Neural cell (in vitro differentiated cells): Measurements from ENCODE around the gene TRMT2A. TPM values are rescaled to one million over a fixed set of nuclear protein-coding genes. Genes with fewer than 3 reads are reported as not detected.

Experiments used
- H2AFZ ChIP-seq: fragments of 200-600, 300-800 bp; sonication (generic), shearing (Covaris generic); 2 replicates; pipeline ENCODE4 v1.6.0; 2014; ENCODE audit warnings: low read depth, mild to moderate bottlenecking, antibody characterized with exemption, low read length, moderate library complexity
- H3F3A ChIP-seq: fragments of 200-600 bp; shearing (Covaris generic); 2 replicates; pipeline ENCODE4 v1.6.1; 2016; ENCODE audit warnings: mild to moderate bottlenecking, moderate library complexity, mixed read lengths, antibody characterized with exemption, low read length; ENCODE audit not compliant: insufficient read depth, poor library complexity, severe bottlenecking
- H3K27ac ChIP-seq: fragments of 200-600, 300-800 bp; sonication (generic), shearing (Covaris generic); 2 replicates; pipeline ENCODE4 v1.5.1; 2014; ENCODE audit warnings: mild to moderate bottlenecking, low read length, moderate library complexity
- H3K27me3 ChIP-seq: fragments of 300-800, 200-600 bp; sonication (generic), shearing (Covaris generic); 2 replicates; pipeline ENCODE4 v1.6.0; 2014; ENCODE audit warnings: mild to moderate bottlenecking, low read depth, low read length, moderate library complexity; ENCODE audit not compliant: insufficient read depth
- H3K36me3 ChIP-seq: fragments of 300-800, 200-600 bp; sonication (generic), shearing (Covaris generic); 2 replicates; pipeline ENCODE4 v1.5.1; 2014; ENCODE audit warnings: mild to moderate bottlenecking, antibody characterized with exemption, low read length, moderate library complexity; ENCODE audit not compliant: insufficient read depth
- H3K4me2 ChIP-seq: fragments of 300-800, 200-600 bp; sonication (generic), shearing (Covaris generic); 2 replicates; pipeline ENCODE4 v1.6.0; 2014; ENCODE audit warnings: mild to moderate bottlenecking, low read length
- H3K4me3 ChIP-seq: fragments of 300-800, 200-600 bp; sonication (generic), shearing (Covaris generic); 2 replicates; pipeline ENCODE4 v1.5.1; 2014; ENCODE audit warnings: mild to moderate bottlenecking, low read length, moderate library complexity
- H3K79me2 ChIP-seq: fragments of 200-600 bp; shearing (Covaris generic); replicated peaks from 2 replicates; pipeline ENCODE4 v1.6.0; 2014; ENCODE audit warnings: mild to moderate bottlenecking, low read length, moderate library complexity; ENCODE audit not compliant: insufficient read depth
- H3K9ac ChIP-seq: fragments of 300-800, 200-600 bp; sonication (generic), shearing (Covaris generic); 2 replicates; pipeline ENCODE4 v1.6.1; 2016; ENCODE audit warnings: mild to moderate bottlenecking, low read length, mixed read lengths
- H3K9me2 ChIP-seq: fragments of 200-600 bp; shearing (Covaris generic); 2 replicates; pipeline ENCODE4 v1.6.1; 2016; ENCODE audit warnings: mild to moderate bottlenecking, low read length, mixed read lengths; ENCODE audit not compliant: insufficient read depth
- H3K9me3 ChIP-seq: fragments of 200-600, 300-800 bp; sonication (generic), shearing (Covaris generic); 2 replicates; pipeline ENCODE4 v1.6.1; 2016; ENCODE audit warnings: mild to moderate bottlenecking, mixed run types, low read length, moderate library complexity, mixed read lengths
- H4K20me1 ChIP-seq: fragments of 200-600 bp; shearing (Covaris generic); 2 replicates; pipeline ENCODE4 v1.6.1; 2016; ENCODE audit warnings: mild to moderate bottlenecking, mixed run types; ENCODE audit not compliant: insufficient read depth
- CTCF ChIP-seq: fragments of 450-650 bp; IDR thresholded peaks from 2 replicates; pipeline ENCODE4 v1.5.1; 2014; ENCODE audit warnings: antibody characterized with exemption, mild to moderate bottlenecking, moderate library complexity; ENCODE audit not compliant: poor library complexity, severe bottlenecking
- EP300 ChIP-seq: fragments of 450-650 bp; conservative IDR thresholded peaks from 2 replicates; pipeline ENCODE4 v1.6.1; 2014; ENCODE audit warnings: antibody characterized with exemption, mild to moderate bottlenecking, moderate library complexity; ENCODE audit not compliant: poor library complexity, severe bottlenecking
- EZH2 ChIP-seq: fragments of 200-600, 300-800 bp; shearing (Covaris generic), sonication (generic); IDR thresholded peaks from 2 replicates; pipeline ENCODE4 v1.6.1; 2014; ENCODE audit warnings: antibody characterized with exemption, low read length, borderline replicate concordance, mild to moderate bottlenecking; ENCODE audit not compliant: insufficient read depth, poor library complexity, severe bottlenecking
- MXI1 ChIP-seq: fragments of 450-650 bp; conservative IDR thresholded peaks from 2 replicates; pipeline ENCODE4 v1.6.1; 2014; ENCODE audit warnings: antibody characterized with exemption, mild to moderate bottlenecking; ENCODE audit not compliant: poor library complexity, severe bottlenecking
- POLR2AphosphoS5 ChIP-seq: IDR thresholded peaks from 2 replicates; pipeline ENCODE4 v1.6.1; 2012
- RAD21 ChIP-seq: fragments of 450-650 bp; conservative IDR thresholded peaks from 2 replicates; pipeline ENCODE4 v1.6.1; 2014; ENCODE audit warnings: antibody characterized with exemption, mild to moderate bottlenecking, moderate library complexity
- REST ChIP-seq: IDR thresholded peaks from 2 replicates; pipeline ENCODE4 v1.6.1; 2012; ENCODE audit warnings: borderline replicate concordance
- SMC3 ChIP-seq: fragments of 450-650 bp; conservative IDR thresholded peaks from 2 replicates; pipeline ENCODE4 v1.6.1; 2014; ENCODE audit warnings: antibody characterized with exemption, mild to moderate bottlenecking, moderate library complexity; ENCODE audit not compliant: poor library complexity
- TAF1 ChIP-seq: IDR thresholded peaks from 2 replicates; pipeline ENCODE4 v1.6.1; 2012; ENCODE audit warnings: low read depth
- polyA plus RNA-seq: library from polyadenylated mRNA; depleted of rRNA; stranded (reverse); fragments of >200 nt; gene quantifications from 2 replicates; pipeline ENCODE4 v1.2.3, GENCODE V29; 2014

The TRMT2A gene
- polyA plus RNA-seq, 1 donor from 2014 or later: 96.7 TPM

GRCh38 chr22:20111045-20111688, 5.9 kb downstream of the TRMT2A start:
- Histone ChIP-seq H3K27me3 (no peaks in the 10 kb centered on the region), H3K9me3 (no peaks in the 10 kb centered on the region), H4K20me1 (no peaks in the 10 kb centered on the region), H3K36me3 (peaks cover 6% of the 10 kb centered on the region), H3K9me2 (no peaks in the 10 kb centered on the region), H2AFZ (no peak overlapping the region), H3K27ac (no peak overlapping the region), H3K79me2 (peaks cover 9% of the 10 kb centered on the region), H3K9ac (no peak overlapping the region), H3K4me3 (no peak overlapping the region), H3F3A (no peaks in the 10 kb centered on the region), H3K4me2 (no peak overlapping the region)
- TF ChIP-seq CTCF (peak; percentile 50), MXI1 (no peak)

- Histone ChIP-seq H3K79me2 (peaks cover 2% of the 10 kb centered on the region), H2AFZ (no peak overlapping the region), H3K27ac (no peak overlapping the region), H3K27me3 (no peaks in the 10 kb centered on the region), H3K9me2 (no peaks in the 10 kb centered on the region), H3K9ac (no peak overlapping the region), H3K4me2 (no peak overlapping the region), H3K4me3 (no peak overlapping the region), H3F3A (no peaks in the 10 kb centered on the region), H3K36me3 (peaks cover 6% of the 10 kb centered on the region), H3K9me3 (no peaks in the 10 kb centered on the region), H4K20me1 (no peaks in the 10 kb centered on the region)
- TF ChIP-seq POLR2AphosphoS5 (no peak), TAF1 (no peak), REST (no peak), EP300 (no peak), SMC3 (no peak), EZH2 (no peak), RAD21 (no peak), CTCF (no peak), MXI1 (no peak)
These were observed 6.6 kb downstream of the TRMT2A start for GRCh38 chr22:20110359-20110985.
